Cardiac septum (tissue), 1 donor: ENCODE data around the gene IL4I1. TPM values are rescaled to one million over a fixed set of nuclear protein-coding genes. Genes with fewer than 3 reads are reported as not detected.

ENCODE experiments used
- DNase-seq: peaks from one replicate; pipeline ENCODE4 v3.0.0-alpha.2; 2020; ENCODE audit warnings: low spot score
- intact Hi-C: fragments of 100-400 bp; cut with DNase I; formaldehyde crosslinking; loops from one replicate; pipeline ENCODE4 v1.14.0; 2022
- microRNA-seq: library from miRNA; unstranded; fragments of <30 nt; microRNA quantifications from one replicate; pipeline ENCODE4 v1.2.0, GENCODE V29; 2020
- total RNA-seq: library from RNA; stranded (reverse); fragmentation: NEBNext Ultra II Directional; extraction: Animal tissue kit (Norgen Biotek cat#: 25700); gene quantifications from one replicate; pipeline ENCODE4 v1.2.1, GENCODE V29; 2021
- donor health status: DM: no; HTN: no; CAD: no.

The IL4I1 gene
- total RNA-seq, 1 donor from 2014 or later = 1.2 TPM

DNA sequence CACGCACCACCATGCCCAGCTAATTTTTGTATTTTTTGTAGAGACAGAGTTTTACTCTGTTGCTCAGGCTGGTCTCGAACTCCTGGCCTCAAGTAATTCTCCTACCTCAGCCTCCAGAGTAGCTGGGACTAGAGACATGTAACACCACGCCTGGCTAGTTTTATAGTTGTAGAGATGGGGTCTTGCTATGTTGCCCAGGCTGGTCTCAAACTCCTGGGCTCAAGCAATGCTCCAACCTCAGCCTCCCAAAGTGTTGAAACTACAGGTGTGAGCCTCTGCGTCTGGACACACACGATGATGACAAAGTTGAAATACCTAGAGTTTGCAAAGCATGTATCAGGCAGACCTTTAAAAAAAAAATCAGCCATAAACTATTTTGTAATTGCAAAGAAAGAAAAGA lies 50.3 kb downstream of the IL4I1 start:
- no peak for DNase-seq
- intact Hi-C loops = no loop called here

DNA sequence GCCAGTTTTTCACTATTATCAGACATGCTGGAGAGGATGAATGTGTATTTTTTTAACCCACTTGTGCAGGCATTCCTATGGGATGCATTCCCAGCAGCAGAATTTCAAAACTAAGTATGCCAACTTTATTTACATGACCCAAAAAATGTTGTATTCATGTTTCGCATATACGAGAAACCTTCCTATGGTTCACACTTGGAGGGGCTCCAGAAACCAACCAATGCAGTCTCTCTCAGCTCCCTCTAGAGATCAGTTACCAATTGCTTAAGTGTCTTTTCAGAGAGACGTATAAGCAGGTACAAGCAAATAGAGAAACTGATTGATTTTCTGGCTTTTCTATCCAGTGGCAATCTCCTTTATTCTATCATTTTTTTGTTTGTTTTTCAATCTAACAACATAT lies 51.3 kb downstream of the IL4I1 start:
- intact Hi-C loops = no loop called here
- DNase-seq = no peak

DNA sequence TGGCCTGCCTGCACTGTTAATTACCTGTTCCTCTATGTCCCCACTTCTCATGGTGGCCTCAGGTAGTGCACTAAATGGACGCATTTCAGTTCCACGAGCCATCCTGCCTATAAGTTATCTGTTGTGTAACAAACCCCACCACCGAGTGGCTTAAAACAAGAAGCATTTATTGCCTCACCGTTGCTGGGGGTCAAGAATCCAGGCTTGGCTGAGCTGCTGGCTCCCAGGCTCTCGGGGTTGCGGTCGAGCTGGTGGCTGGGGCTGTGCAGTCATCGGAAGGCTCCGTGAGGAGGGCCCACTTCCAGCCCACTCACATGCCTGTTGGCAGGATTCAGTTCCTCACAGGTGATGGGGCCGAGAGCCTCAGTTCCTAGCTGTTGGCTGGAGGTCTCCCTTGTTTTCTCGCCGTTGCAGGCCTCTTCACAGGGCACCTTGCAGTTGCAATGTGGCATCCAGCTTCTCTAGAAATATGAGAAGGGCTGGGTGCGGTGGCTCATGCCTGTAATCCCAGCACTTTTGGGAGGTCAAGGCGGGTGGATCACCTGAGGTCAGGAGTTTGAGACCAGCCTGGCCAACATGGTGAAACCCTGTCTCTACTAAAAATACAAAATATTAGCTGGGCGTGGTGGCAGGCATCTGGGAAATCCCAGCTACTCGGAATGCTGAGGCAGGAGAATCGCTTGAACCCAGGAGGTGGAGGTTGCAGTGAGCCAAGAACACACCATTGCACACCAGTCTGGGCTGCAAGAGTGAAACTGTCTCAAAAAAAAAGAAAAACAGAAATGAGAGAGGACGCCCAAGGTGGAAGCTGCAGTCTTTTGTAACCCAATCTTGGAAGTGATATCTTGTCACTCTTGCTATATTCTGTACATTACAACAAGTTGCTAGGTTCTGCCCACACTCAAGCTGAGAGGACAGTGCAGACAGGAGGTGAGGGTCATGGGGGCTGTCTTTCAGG lies 52.3 kb downstream of the IL4I1 start:
- intact Hi-C loops = no loop called here
- DNase-seq = no peak

DNA sequence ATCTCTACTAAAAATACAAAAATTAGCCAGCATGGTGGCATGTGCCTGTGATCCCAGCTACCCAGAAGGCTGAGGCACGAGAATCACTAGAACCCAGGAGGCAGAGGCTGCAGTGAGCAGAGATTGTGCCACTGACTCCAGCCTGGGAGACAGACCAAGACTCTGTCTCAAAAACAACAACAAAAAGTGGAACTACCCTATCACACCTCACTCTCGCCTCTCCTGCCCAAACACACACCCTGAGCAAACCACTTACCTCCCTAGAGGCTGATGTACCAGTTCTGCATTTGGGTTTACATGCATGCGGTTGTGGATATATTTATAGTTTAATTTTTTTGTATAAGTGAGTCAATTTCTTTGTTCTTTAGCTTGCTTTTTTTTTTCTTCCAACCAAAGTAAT lies 53.4 kb downstream of the IL4I1 start:
- intact Hi-C loops = no loop called here
- DNase-seq = no peak

DNA sequence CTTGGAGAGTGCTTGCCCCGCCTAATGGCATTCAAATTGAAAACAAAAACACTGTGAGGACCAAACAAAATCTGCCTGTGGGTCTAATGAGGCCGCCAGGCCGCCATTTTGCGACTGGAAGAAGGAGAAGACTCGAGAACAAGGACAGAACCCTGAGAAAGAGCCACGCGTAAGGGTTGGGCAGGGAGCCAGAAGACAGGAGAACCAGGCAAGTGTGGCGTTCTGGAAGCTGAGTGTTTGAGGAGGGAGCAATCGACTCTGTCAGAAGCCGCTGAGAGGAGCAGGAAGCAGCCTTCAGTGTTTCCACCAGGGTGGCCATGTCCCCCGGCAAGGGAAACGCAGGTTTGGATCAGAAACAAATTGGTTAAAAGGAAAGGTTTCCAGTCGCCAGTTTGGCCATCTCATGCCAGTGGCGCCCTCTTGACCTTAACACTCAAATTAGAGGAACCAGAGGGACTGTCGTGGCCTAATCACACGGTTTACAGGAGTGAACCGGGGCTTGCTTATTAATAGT lies 55.9 kb downstream of the IL4I1 start:
- intact Hi-C loops = no loop called here
- no peak for DNase-seq

DNA sequence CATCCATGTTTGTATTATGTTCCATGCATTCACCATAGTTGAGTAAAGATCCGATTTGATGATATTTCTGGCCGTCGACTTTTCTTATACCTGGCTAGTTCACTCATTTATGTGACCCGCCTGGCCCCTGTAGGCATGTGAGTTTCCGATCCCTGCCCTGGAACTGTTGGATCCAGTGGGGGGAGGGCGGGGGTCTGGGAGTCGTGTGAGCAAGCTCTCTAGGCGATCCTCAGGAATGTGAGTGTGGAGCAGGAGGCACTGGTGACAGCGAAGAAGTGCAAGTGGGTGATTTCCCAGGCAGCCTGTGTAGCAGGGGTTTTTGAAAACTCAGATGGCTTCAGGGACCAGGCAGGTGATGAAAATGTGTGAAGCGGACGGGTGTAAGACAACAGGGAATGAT lies 56.4 kb downstream of the IL4I1 start:
- DNase-seq = no peak
- intact Hi-C loops = no loop called here

DNA sequence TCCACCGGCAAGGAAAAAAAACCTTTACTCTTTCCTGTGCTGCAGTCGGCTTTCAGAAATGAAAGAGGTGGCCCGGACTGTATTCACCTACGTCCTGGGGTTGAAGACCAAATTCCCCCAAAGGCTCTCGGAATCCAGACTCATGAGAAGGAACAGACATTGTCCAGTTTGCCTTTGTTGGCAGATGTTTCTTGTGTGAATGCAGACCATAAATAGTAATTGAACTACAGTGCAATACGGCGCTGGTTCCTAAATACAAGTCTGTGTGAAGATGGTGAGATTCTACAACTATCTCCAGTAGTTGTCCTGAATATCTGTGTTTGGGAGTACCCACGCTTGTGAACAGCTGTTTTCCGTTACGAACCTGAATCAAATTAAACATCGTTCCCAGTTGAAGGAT lies 57.0 kb downstream of the IL4I1 start:
- DNase-seq = no peak
- intact Hi-C loops = no loop called here

Small RNA genes within 50 kb of the gene (microRNA-seq; reads per million reads assigned to microRNA genes)
- not detected for gene MIR4749
- gene MIR4750 = 2.2 reads per million

Other genes starting within 250 kb of the IL4I1 start
- gene IRF3, start 231.0 kb downstream of the IL4I1 start, total RNA-seq = 33.7 TPM
- 8.9 TPM for gene BCL2L12, start 231.0 kb downstream of the IL4I1 start, total RNA-seq
- gene PRMT1, start 219.6 kb downstream of the IL4I1 start, total RNA-seq = 124 TPM
- 0.19 TPM for gene ADM5, start 207.3 kb downstream of the IL4I1 start, total RNA-seq
- 3.1 TPM for gene CPT1C, start 205.8 kb downstream of the IL4I1 start, total RNA-seq
- 0.24 TPM for gene TSKS, start 133.6 kb downstream of the IL4I1 start, total RNA-seq
- 63.9 TPM for gene AP2A1, start 129.9 kb downstream of the IL4I1 start, total RNA-seq
- gene FUZ, start 83.6 kb downstream of the IL4I1 start, total RNA-seq = 13.7 TPM
- 33.0 TPM for gene MED25, start 78.6 kb downstream of the IL4I1 start, total RNA-seq
- gene PTOV1, start 45.7 kb downstream of the IL4I1 start, total RNA-seq = 95.8 TPM
- 49.5 TPM for gene PNKP, start 29.3 kb downstream of the IL4I1 start, total RNA-seq
- 35.8 TPM for gene AKT1S1, start 19.5 kb downstream of the IL4I1 start, total RNA-seq
- 48.0 TPM for gene TBC1D17, start 19.2 kb downstream of the IL4I1 start, total RNA-seq
- gene ATF5, start 32.3 kb upstream of the IL4I1 start, total RNA-seq = 10.6 TPM
- gene NUP62, start 32.6 kb upstream of the IL4I1 start, total RNA-seq = 26.8 TPM
- 0.27 TPM for gene SIGLEC11, start 64.3 kb upstream of the IL4I1 start, total RNA-seq
- gene VRK3, start 128.5 kb upstream of the IL4I1 start, total RNA-seq = 22.1 TPM
- gene ZNF473, start 129.1 kb upstream of the IL4I1 start, total RNA-seq = 3.5 TPM